ENCODE measurements around the gene ASCL5. TPM values are rescaled to one million over a fixed set of nuclear protein-coding genes. Genes with fewer than 3 reads are reported as not detected.

The ASCL5 gene
- polyA plus RNA-seq (not detected in 3 replicates), polyA minus RNA-seq (not detected in 3 replicates)
- polyA plus RNA-seq (2011; ENCODE audit: low read depth) = 0.19 TPM
- 0.04 TPM in 1 of 2 replicates, not detected in the other for polyA plus RNA-seq (2011; cell fraction: cytosol; rRNA removed)
- polyA plus RNA-seq (2011; cell fraction: nucleus; rRNA removed) = not detected in 2 replicates
- 0.07 TPM in 1 of 2 replicates, not detected in the other for polyA plus RNA-seq (2012; ENCODE audit: low replicate concordance)
- polyA minus RNA-seq (2011; cell fraction: cytosol; rRNA and poly(A)+ RNA removed) = not detected
- polyA minus RNA-seq (2011; cell fraction: nucleus; rRNA and poly(A)+ RNA removed) = not detected in 2 replicates

- Histone ChIP-seq H3K4me1 (ENCODE audit: control insufficient read depth, extremely low read depth, insufficient read depth, low read length) (peaks cover 14% of the 10 kb centered on the region), H2AFZ (ENCODE audit: control insufficient read depth, low read length) (no peak within 1 kb of the TSS), H3K4me2 (ENCODE audit: control insufficient read depth, extremely low read depth, insufficient read depth, low read depth, low read length) (peak within 1 kb of the TSS; percentile 34), H3K9me1 (ENCODE audit: control insufficient read depth, extremely low read depth, insufficient read depth, low read length) (no peaks in the 10 kb centered on the region), H3K27me3 (ENCODE audit: control insufficient read depth, extremely low read depth, insufficient read depth, low read length) (peaks cover 25% of the 10 kb centered on the region), H3K9me3 (ENCODE audit: control insufficient read depth, low read depth, low read length) (no peaks in the 10 kb centered on the region), H3K36me3 (ENCODE audit: control insufficient read depth in 2 of 2, extremely low read depth in 1 of 2, insufficient read depth in 2 of 2, low read length in 2 of 2) (no peaks in the 10 kb centered on the region), H3K9ac (ENCODE audit: control insufficient read depth, extremely low read depth, insufficient read depth, low read length) (no peak within 1 kb of the TSS), H3K4me3 (ENCODE audit: control insufficient read depth in 2 of 3, extremely low read depth in 1 of 3, insufficient read depth in 2 of 3, low read depth in 1 of 3, low read length in 3 of 3) (no peak within 1 kb of the TSS), H4K20me1 (ENCODE audit: control insufficient read depth, extremely low read depth, insufficient read depth, low read length) (no peaks in the 10 kb centered on the region), H3K79me2 (ENCODE audit: control insufficient read depth, insufficient read depth, low read length) (no peaks in the 10 kb centered on the region), H3K27ac (ENCODE audit: control insufficient read depth, insufficient read depth, low read length) (no peak within 1 kb of the TSS)
- FAIRE-seq = no peak
- dilution Hi-C loops (cut with MboI; ENCODE audit: extremely low pct_ligation_motif_present, low sequenced_read_pairs) = no loop called here
- DNase-seq (ENCODE audit: low read depth, low spot score) = no peak
- TF ChIP-seq CTCF (optimal IDR thresholded peaks at IDR 0.05 in 1 of 3, IDR thresholded peaks at IDR 0.05 in 1 of 3, conservative IDR thresholded peaks at IDR 0.05 in 1 of 3; ENCODE audit: extremely low read depth in 1 of 3, insufficient read depth in 2 of 3, low read length in 3 of 3) (peak; percentile 28 to 34 (median 29)), EZH2 (IDR thresholded peaks at IDR 0.05; ENCODE audit: low read length) (no peak)
Observed at GRCh38 chr1:201126832-201127754, at the start of gene ASCL5. Gene ASCL5 (minus strand): TSS chr1:201127184. CDS start chr1:201115372, 11,812 bp downstream.

- no peak overlapping the region for H3K9ac ChIP-seq (ENCODE audit: control insufficient read depth, extremely low read depth, insufficient read depth, low read length)
- H3K27me3 ChIP-seq (ENCODE audit: control insufficient read depth, extremely low read depth, insufficient read depth, low read length) = peaks cover 17% of the 10 kb centered on the region
- no peaks in the 10 kb centered on the region for H3K36me3 ChIP-seq (ENCODE audit: control insufficient read depth in 2 of 2, extremely low read depth in 1 of 2, insufficient read depth in 2 of 2, low read length in 2 of 2)
- no peak overlapping the region for H3K4me2 ChIP-seq (ENCODE audit: control insufficient read depth, extremely low read depth, insufficient read depth, low read depth, low read length)
- H3K27ac ChIP-seq (ENCODE audit: control insufficient read depth, insufficient read depth, low read length) = no peak overlapping the region
- no peak for FAIRE-seq
- dilution Hi-C loops (cut with MboI; ENCODE audit: extremely low pct_ligation_motif_present, low sequenced_read_pairs) = no loop called here
- H3K4me1 ChIP-seq (ENCODE audit: control insufficient read depth, extremely low read depth, insufficient read depth, low read length) = peaks cover 13% of the 10 kb centered on the region
- no peak overlapping the region for H2AFZ ChIP-seq (ENCODE audit: control insufficient read depth, low read length)
- no peaks in the 10 kb centered on the region for H3K79me2 ChIP-seq (ENCODE audit: control insufficient read depth, insufficient read depth, low read length)
- H3K4me3 ChIP-seq (ENCODE audit: control insufficient read depth in 2 of 3, extremely low read depth in 1 of 3, insufficient read depth in 2 of 3, low read depth in 1 of 3, low read length in 3 of 3) = no peak overlapping the region
- no peaks in the 10 kb centered on the region for H4K20me1 ChIP-seq (ENCODE audit: control insufficient read depth, extremely low read depth, insufficient read depth, low read length)
- H3K9me1 ChIP-seq (ENCODE audit: control insufficient read depth, extremely low read depth, insufficient read depth, low read length) = no peaks in the 10 kb centered on the region
- DNase-seq (ENCODE audit: low read depth, low spot score) = no peak
- TF ChIP-seq CTCF (optimal IDR thresholded peaks at IDR 0.05 in 1 of 3, IDR thresholded peaks at IDR 0.05 in 1 of 3, conservative IDR thresholded peaks at IDR 0.05 in 1 of 3; ENCODE audit: extremely low read depth in 1 of 3, insufficient read depth in 2 of 3, low read length in 3 of 3) = no peak
- no peak for TF ChIP-seq EZH2 (IDR thresholded peaks at IDR 0.05; ENCODE audit: low read length)
- H3K9me3 ChIP-seq (ENCODE audit: control insufficient read depth, low read depth, low read length) = no peaks in the 10 kb centered on the region
Observed at GRCh38 chr1:201175820-201176500, 49.0 kb upstream of the ASCL5 start.
